NCI-H82 treated with DMSO at 0.1 percent for 48 hours (cell line): Measurements from ENCODE around the gene CMTM7.

Experiments used
- DNase-seq: peaks from one replicate; lab custom pipeline; 2025; ENCODE audit not compliant: unreplicated experiment; lab: John Stamatoyannopoulos, UW

The CMTM7 gene, protein sequence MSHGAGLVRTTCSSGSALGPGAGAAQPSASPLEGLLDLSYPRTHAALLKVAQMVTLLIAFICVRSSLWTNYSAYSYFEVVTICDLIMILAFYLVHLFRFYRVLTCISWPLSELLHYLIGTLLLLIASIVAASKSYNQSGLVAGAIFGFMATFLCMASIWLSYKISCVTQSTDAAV

DNA sequence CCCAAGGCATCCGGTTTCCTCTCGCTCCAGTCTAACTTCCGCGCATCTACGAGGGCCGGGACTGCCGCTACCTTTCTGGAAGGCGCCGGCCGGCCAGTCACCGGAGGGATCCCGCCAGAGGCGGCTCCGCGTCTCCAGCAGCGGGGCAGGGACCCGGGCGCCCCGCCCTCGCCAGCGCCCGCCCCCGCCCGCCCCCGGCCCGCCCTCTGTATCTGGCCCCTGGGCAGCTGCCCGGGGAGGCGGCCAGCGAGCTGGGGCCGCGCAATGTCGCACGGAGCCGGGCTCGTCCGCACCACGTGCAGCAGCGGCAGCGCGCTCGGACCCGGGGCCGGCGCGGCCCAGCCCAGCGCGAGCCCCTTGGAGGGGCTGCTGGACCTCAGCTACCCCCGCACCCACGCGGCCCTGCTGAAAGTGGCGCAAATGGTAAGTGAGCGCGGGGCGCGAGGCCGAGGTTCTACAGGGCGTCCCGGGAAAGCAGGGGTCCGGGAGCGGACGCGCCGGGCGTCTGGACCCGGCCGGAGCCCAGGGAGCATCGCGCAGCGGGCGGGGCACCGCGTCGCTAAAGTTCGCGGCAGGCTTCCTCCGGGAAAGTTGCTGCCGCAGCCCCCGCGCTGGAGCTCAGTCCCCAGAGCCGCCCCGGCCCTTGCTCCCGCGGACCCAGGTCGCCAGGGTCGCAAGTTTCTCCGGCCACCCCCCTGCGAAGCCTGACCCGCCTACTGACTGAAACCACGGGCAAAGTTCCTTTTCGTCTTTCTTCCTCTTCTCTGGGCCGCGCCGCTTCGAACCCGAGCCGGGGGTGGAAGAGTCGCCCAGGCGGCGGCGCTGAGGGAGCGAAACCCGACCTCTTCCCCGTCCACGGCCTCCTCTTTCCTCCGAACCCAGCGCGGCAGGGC, at the start of gene CMTM7:
CMTM7 (plus strand) TSS at position 211 of the 893 bp plus-strand sequence; CDS start at position 265, 54 bp downstream.
- no peak for DNase-seq

- DNase-seq: no peak
Observed at GRCh38 chr3:32347343-32348125, 44.1 kb upstream of the CMTM7 start.

DNA sequence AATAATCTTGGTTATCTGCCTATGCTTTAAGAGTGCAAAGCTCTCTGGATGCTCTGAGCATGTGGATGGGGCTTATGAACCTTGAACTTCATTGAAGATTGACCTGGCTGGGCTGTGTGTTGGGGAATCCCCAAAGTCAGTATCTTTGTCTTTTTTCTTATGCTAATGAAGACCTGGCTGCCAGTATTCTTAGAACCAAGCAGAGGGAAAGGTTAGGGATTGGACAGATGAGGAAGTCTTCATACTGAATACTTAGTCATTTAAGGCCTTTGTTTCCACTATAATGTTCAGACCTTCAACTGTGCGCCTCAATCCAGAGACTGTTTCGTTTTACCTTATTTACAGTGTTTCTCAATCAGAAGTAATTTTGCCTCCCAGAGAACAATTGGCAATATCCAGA, 42.5 kb upstream of the CMTM7 start:
- DNase-seq: no peak

- no peak for DNase-seq
Observed at GRCh38 chr3:32352563-32352962, 39.1 kb upstream of the CMTM7 start.

- no peak for DNase-seq
Observed at GRCh38 chr3:32353351-32353750, 38.3 kb upstream of the CMTM7 start.

DNA sequence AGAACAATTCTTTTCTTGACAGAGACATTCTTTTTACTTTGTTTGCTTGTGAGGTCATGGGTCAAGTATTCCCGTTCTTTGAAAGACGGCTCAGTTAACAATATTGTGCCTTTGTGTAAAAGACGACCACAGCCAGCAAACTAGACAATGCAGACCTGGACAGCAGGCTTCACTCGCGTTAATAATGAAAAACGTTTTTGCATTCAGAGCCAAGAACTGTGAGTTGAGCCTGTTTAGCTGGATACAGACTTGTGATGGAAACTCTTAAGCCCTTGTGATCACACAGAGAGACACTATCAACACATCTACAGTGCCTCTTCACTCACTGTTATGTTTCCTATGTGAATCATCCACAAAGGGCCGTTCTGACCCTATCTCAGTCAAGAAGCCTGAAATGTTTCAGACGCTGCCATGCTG, 37.3 kb upstream of the CMTM7 start:
- no peak for DNase-seq

GRCh38 chr3:32355751-32356291, 35.8 kb upstream of the CMTM7 start:
- DNase-seq: no peak

DNA sequence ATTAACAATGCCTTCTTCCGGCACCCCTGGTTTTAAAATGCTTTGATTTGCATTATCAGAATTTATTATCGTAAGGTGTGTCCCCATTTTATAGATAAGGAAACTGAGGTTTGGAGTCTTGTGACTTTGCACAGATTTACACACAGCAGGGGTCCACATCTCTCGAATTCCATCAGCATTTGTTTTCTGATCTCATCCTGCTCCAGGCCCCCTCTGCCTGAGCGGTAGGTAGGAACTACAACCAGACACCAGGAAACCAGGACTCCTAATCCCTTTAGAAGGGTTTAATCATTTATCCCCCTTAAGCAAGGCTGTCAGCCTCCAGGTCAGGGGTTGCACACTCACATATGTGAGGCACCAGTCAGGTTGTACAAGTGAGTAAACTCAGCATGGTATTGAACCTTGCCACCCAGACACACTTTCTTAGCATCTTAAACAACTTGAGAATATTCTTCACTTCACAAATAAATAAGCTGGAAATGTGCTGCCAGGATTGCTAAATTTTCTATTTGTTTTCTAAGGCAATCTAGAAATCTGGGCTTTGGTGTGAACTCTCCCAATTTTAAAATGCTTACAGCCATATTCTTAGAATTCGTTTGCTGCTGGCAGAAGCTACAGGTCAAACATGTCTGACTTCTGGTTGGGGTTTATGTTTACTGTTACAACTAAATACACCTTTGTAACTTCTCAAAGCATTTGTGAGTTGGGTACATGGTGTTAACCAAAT, 31.7 kb upstream of the CMTM7 start:
- peak; percentile 58 for DNase-seq

DNA sequence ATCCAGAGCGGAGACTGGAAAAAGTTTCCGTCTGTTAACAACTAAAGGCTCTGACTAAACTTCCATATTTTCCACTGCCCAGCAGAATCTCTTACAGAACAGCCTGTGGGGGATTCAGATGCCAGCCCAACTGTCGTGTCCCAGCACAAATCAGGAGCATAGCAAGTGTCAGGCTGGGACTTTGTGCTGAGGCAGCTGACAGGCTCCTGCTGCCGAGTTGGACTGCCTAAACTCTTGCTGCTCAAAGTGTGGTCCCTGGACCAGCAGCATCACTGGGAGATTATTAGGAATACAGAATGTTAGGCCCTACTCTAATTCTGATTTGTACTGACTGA, 31.2 kb upstream of the CMTM7 start:
- no peak for DNase-seq

GRCh38 chr3:32366638-32367397, 24.8 kb upstream of the CMTM7 start:
- DNase-seq: no peak

- no peak for DNase-seq
Observed at GRCh38 chr3:32367442-32367841, 24.2 kb upstream of the CMTM7 start.

DNA sequence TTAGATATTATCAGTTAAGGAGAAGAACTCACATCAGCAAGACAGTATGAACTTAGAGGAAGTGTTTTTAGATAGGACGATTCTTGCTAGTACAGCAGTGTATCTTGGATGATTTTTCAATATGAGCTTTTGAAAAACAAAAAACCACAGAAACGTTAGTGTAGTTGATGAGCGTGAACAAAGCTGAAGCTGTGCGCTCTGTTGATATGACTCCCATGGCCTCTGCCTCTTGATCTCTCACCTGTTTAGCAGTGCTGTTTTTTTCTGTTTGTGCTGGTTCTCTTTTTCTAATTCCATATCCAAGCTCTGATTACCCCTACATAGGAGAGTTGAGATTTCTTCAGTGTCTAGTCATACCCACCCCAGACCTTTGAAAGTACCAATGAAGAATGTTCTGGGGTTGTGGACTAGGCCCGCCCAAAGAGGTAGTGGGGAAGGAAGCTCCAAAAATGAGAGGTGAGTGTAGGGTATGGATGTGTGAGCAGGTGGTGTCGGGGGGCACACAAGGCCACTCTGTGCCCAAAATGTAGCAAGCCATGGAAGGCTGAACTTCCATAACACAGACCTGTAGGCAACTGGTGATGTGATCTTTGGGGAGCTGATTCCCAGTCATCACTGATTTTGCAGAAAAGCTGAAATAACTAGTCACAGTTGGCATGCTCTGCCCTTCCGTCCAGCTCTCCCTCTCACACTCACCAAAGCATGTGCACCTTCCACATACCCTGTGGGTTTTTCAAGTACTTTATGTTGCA, 20.0 kb upstream of the CMTM7 start:
- no peak for DNase-seq

DNA sequence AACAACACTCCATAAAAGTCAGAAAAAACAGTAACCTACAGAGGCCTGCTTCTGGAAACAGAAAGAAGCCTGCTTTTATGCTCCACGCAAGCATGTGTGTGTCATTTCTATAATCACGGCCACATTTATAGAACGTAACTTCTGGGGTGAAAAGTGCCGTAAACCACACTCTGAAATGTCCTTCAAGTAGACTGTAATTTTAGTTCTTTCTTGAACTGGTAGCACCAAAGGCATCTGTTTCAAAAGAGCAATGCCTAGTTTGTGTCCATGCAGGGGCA, 19.5 kb upstream of the CMTM7 start:
- no peak for DNase-seq

DNA sequence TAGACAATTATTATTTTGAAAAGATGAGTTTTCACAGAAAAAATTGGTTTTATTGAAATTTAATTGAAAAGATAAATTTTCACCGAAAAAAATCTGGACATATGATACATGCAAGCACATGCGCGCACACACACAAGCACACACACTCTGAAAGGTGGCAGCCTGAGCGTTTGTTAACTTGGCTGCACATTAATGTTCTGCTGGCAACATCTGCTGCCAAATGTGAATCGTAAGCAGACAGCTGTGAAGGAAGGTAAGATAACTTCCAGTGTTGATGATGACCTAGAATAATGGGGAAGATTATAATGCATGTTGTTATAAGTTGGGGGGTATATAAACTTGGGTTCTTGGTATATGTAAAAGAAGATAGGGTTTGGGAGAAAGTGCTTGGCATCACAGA, 18.4 kb upstream of the CMTM7 start:
- no peak for DNase-seq

- no peak for DNase-seq
Observed at GRCh38 chr3:32373844-32374243, 17.8 kb upstream of the CMTM7 start.

DNA sequence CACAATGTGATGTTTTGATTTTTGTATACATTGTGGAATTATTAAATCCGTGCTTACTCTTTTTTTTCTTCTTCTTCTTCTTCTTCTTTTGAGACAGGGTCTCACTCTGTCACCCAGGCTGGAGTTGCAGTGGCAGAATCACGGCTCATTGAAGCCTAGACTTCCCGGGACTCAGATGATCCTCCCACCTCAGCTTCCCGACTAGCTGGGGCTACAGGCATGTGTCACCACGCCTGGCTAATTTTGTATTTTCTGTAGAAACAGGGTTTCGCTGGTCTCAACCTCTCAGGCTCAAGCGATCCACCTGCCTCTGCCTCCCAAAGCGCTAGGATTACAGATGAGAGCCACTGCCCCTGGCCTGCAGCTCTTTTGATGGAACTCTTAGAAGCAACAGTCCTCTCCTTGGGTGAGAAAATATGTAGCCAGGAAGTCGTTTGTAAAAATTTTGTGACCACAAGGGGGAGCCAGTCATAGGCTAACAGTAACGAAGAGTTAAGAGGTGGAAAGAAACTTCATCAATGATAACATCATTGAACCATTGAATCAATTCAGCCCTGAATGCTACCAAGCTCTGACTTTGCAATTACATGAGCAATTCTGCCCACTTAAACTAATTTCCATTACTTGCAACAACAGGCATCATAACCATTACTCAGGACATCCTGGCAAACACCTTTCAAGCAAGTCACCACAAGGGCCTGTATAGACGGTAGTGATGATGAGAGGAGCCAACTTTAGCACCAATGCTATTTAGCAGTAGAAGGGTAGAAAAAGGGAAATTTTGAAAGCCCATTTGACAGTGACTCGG, 16.7 kb upstream of the CMTM7 start:
- peak; percentile 22 for DNase-seq

DNA sequence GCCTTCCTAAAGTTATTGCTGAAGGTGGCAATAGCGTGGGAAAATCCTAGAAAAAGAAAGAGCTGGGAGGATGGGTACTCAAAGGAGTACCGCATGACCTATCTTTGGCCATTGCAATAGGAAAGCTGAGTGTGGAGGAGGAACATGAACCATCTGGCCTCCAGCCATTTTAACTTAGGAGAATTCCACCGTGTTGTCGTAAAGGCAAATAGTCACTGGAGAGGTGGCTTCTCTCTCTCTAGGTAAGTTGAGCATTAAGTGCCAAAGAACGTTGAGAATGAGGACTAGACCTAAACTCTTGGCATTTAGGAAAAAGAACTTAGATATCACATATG, 16.1 kb upstream of the CMTM7 start:
- DNase-seq: no peak

- DNase-seq: no peak
Observed at GRCh38 chr3:32376115-32376514, 15.5 kb upstream of the CMTM7 start.
